C4-2B (cell line): ENCODE data around the gene ATL2.

Source experiments
- ZFX ChIP-seq: fragments of 450-650 bp; IDR thresholded peaks from 2 replicates; pipeline ENCODE4 v1.6.1; 2017
- TF ChIP-seq, protein P1 (sequence below): fragments of 450-650 bp; conservative IDR thresholded peaks from 2 replicates; pipeline ENCODE4 v1.5.1; 2017; ENCODE audit warnings: mild to moderate bottlenecking

DNA sequence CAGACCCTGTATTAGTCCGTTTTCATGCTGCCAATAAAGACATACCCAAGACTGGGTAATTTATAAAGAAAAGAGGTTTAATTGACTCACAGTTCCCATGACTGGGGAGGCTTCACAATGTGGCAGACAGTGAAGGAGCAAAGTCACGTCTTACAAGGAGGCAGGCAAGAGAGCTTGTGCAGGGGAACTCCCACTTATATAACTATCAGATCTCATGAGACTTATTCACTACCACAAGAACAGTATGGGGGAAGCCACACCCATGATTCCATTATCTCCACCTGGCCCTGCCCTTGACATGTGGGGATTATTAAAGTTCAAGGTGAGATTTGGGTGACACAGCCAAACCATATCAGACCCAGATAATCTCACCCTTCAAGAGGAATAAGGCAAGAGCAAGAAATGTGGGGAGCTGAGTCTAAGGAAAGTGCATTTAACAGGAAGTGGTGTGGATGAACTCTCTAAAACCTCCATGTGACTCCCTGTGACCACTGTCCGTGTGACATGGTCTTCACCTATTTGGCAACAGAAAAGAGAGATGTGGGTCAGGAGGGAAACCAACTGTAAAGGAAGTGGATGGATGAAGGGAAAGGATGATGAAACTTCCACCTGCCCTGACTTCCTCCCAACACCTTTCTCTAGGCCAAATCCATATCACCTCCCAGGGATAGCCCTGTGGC is 110.6 kb downstream of the ATL2 start:
- TF ChIP-seq, protein P1, sequence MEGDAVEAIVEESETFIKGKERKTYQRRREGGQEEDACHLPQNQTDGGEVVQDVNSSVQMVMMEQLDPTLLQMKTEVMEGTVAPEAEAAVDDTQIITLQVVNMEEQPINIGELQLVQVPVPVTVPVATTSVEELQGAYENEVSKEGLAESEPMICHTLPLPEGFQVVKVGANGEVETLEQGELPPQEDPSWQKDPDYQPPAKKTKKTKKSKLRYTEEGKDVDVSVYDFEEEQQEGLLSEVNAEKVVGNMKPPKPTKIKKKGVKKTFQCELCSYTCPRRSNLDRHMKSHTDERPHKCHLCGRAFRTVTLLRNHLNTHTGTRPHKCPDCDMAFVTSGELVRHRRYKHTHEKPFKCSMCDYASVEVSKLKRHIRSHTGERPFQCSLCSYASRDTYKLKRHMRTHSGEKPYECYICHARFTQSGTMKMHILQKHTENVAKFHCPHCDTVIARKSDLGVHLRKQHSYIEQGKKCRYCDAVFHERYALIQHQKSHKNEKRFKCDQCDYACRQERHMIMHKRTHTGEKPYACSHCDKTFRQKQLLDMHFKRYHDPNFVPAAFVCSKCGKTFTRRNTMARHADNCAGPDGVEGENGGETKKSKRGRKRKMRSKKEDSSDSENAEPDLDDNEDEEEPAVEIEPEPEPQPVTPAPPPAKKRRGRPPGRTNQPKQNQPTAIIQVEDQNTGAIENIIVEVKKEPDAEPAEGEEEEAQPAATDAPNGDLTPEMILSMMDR, result no peak
- no peak for TF ChIP-seq ZFX
